Measurements from ENCODE around the gene SSNA1.

GRCh38 chr9:137198902-137199283, 10.4 kb downstream of the SSNA1 start:
- TF ChIP-seq CTCF (IDR thresholded peaks at IDR 0.05) (no peak), POLR2A (IDR thresholded peaks at IDR 0.05) (no peak)
